Subcutaneous adipose tissue (tissue), 4 donors: ENCODE data around the gene FOXN3. TPM values are rescaled to one million over a fixed set of nuclear protein-coding genes. Genes with fewer than 3 reads are reported as not detected.

Experiments
- CTCF ChIP-seq: fragments of 450-650 bp; IDR thresholded peaks from one replicate; pipeline ENCODE4 v1.5.1; 2016; ENCODE audit warnings: low read depth, mild to moderate bottlenecking, control low read depth, antibody characterized with exemption, moderate library complexity
- total RNA-seq, 4 donors: library from RNA; depleted of rRNA; stranded (reverse); fragments of >200 nt; gene quantifications; one replicate each; pipeline ENCODE4 v1.1.0, GENCODE V29; 2016

FOXN3 gene
- total RNA-seq, 4 donors from 2014 or later = 153 to 173 (median 171) TPM

DNA sequence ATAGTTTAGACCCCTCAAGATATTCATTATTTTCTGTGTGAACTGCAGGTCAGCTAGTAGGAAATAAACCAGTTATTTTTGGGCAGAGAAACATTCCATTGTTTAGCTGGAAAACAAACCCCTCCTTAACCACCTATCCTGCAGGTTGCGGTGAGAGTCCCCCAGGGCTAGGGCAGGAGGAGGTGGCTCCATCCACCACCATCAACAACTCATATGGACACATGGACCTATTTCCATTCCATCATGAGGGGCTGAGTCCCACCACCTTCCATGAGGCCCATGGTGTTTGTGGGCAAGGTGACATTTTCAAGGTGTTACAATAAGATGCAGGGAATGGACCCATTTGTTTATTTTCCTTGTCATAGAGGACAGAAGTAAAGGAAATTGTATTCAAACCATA lies 160.1 kb downstream of the FOXN3 start:
- no peak for TF ChIP-seq CTCF

DNA sequence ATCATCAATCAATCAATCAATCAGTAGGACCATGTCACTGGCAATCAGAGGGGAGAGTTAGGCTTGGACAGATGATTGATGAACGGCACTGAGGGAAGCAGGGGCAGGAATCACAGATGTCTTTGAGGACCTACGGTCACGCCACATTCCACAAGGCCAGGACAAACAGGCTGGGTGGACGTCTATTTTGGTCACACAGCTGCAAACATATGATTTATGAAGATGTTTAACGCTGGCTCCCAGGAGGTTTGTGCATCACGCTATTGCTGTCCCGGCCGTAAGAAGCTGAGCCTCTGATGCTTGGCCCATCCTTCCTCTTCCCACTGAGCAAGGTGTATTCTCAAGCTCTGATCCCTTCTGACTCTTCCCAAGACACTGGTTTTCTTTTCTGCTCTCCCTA lies 160.8 kb downstream of the FOXN3 start:
- TF ChIP-seq CTCF = no peak

- no peak for TF ChIP-seq CTCF
These were observed 161.2 kb downstream of the FOXN3 start for GRCh38 chr14:89255852-89256251.

- no peak for TF ChIP-seq CTCF
These were observed 162.0 kb downstream of the FOXN3 start for GRCh38 chr14:89255012-89255411.

GRCh38 chr14:89254166-89254909 lies 162.7 kb downstream of the FOXN3 start:
- no peak for TF ChIP-seq CTCF

GRCh38 chr14:89252887-89253532 lies 164.0 kb downstream of the FOXN3 start:
- TF ChIP-seq CTCF = no peak

- no peak for TF ChIP-seq CTCF
These were observed 166.0 kb downstream of the FOXN3 start for GRCh38 chr14:89251061-89251460.
